ENCODE measurements around the gene C2CD3.

GRCh38 chr11:73997120-73997770 is 173.6 kb downstream of the C2CD3 start:
- TF ChIP-seq CTCF (conservative IDR thresholded peaks at IDR 0.05; ENCODE audit: low read depth, low read length) (no peak), RAD21 (IDR thresholded peaks at IDR 0.05; ENCODE audit: low read length) (no peak), RCOR1 (IDR thresholded peaks at IDR 0.05; ENCODE audit: insufficient replicate concordance, low read length) (no peak), FOS (IDR thresholded peaks at IDR 0.05; ENCODE audit: low read depth, low read length) (no peak), SMC3 (IDR thresholded peaks at IDR 0.05; ENCODE audit: low read depth, low read length) (no peak)
